HG03342 (cell line): ENCODE results near the gene ARL9.

Experiments used
- ATAC-seq: cut with Tn5 transposase; IDR thresholded peaks from one replicate; pipeline ENCODE4 v1.9.1; 2021; ENCODE audit warnings: mild to moderate bottlenecking, moderate library complexity; ENCODE audit not compliant: unreplicated experiment

Gene ARL9

GRCh38 chr4:56531149-56531770 is 25.7 kb downstream of the ARL9 start:
- ATAC-seq = no peak

GRCh38 chr4:56531823-56532222 is 26.2 kb downstream of the ARL9 start:
- no peak for ATAC-seq

- no peak for ATAC-seq
Measured at GRCh38 chr4:56532239-56532638, 26.6 kb downstream of the ARL9 start.

- ATAC-seq = no peak
Measured at GRCh38 chr4:56535915-56536314, 30.3 kb downstream of the ARL9 start.

GRCh38 chr4:56537147-56537546 is 31.6 kb downstream of the ARL9 start:
- ATAC-seq = no peak

GRCh38 chr4:56540826-56541225 is 35.2 kb downstream of the ARL9 start:
- no peak for ATAC-seq

- ATAC-seq = peak; percentile 99
Measured at GRCh38 chr4:56544573-56545131, 39.1 kb downstream of the ARL9 start.

- no peak for ATAC-seq
Measured at GRCh38 chr4:56550642-56551041, 45.1 kb downstream of the ARL9 start.

GRCh38 chr4:56551516-56551915 is 45.9 kb downstream of the ARL9 start:
- no peak for ATAC-seq

GRCh38 chr4:56552273-56552672 is 46.7 kb downstream of the ARL9 start:
- no peak for ATAC-seq

GRCh38 chr4:56570041-56570440 is 64.5 kb downstream of the ARL9 start:
- ATAC-seq = no peak
